ENCODE results near the gene ROM1. TPM values are rescaled to one million over a fixed set of nuclear protein-coding genes. Genes with fewer than 3 reads are reported as not detected.

The ROM1 gene
- total and polyA plus RNA-seq, 2 donors (not counting 3 experiments of a cell fraction or from before 2014, with no cell fraction given), result 5.3 to 8.8 TPM

- Histone ChIP-seq H4K20me1 (replicated peaks; ENCODE audit: control insufficient read depth, extremely low read depth, insufficient read depth, low read length) (no peaks in the 10 kb centered on the region), H3K27ac (ENCODE audit: insufficient read depth, low read depth, low read length) (no peak overlapping the region), H3K27me3 (ENCODE audit: control insufficient read depth in 2 of 2, insufficient read depth in 2 of 2, low read length in 2 of 2) (no peaks in the 10 kb centered on the region), H2AFZ (ENCODE audit: low read depth, low read length) (peak overlapping the region; percentile 26), H3K4me2 (ENCODE audit: insufficient read depth, low read length) (no peak overlapping the region), H3K9ac (replicated peaks; ENCODE audit: extremely low read depth, insufficient read depth, low read length) (no peak overlapping the region), H3K9me1 (replicated peaks; ENCODE audit: control insufficient read depth, extremely low read depth, insufficient read depth, low read length) (no peaks in the 10 kb centered on the region), H3K9me3 (replicated peaks; ENCODE audit: control insufficient read depth, insufficient read depth, low read length) (no peaks in the 10 kb centered on the region), H3K4me3 (replicated peaks in 1 of 3; ENCODE audit: insufficient read depth in 1 of 3, low read depth in 1 of 3, low read length in 3 of 3) (no peak overlapping the region), H3K4me1 (ENCODE audit: control insufficient read depth, extremely low read depth, insufficient read depth, low read length) (peaks cover 2% of the 10 kb centered on the region), H3K79me2 (ENCODE audit: control insufficient read depth, insufficient read depth, low read length) (peaks cover 21% of the 10 kb centered on the region), H3K36me3 (ENCODE audit: control insufficient read depth in 2 of 2, extremely low read depth in 1 of 2, insufficient read depth in 2 of 2, low read length in 2 of 2) (peaks cover under 1 to 5% of the 10 kb centered on the region in 2 experiments)
- ChIA-PET CTCF (interaction anchor here (2.4 kb wide), 1 partner anchor 11 kb away, joined by 11 read pairs; the partner anchor contains the start of genes C11orf98 and CSKMT), POLR2A (interaction anchor here (5.3 kb wide), 1 partner anchor 11 kb away, joined by 71 read pairs; the partner anchor contains the start of genes C11orf98 and CSKMT)
- no peak for TF ChIP-seq CTCF (IDR thresholded peaks at IDR 0.05; ENCODE audit: extremely low read depth in 1 of 2, insufficient read depth in 1 of 2, low read depth in 1 of 2, low read length in 2 of 2)
- no peak for TF ChIP-seq EZH2 (IDR thresholded peaks at IDR 0.05; ENCODE audit: borderline replicate concordance, low read depth, low read length, severe bottlenecking)
- no peak for TF ChIP-seq MYC (IDR thresholded peaks at IDR 0.05; ENCODE audit: low read depth, low read length)
- no peak for TF ChIP-seq POLR2A (IDR thresholded peaks at IDR 0.05; ENCODE audit: low read depth, low read length)
- TF ChIP-seq GATA2 (IDR thresholded peaks at IDR 0.05; ENCODE audit: insufficient read depth, insufficient read length, low read depth, low read length), result no peak
- TF ChIP-seq POLR2AphosphoS5 (IDR thresholded peaks at IDR 0.05; ENCODE audit: insufficient read depth, low read depth, low read length), result no peak
- no peak for TF ChIP-seq MAX (IDR thresholded peaks at IDR 0.05; ENCODE audit: insufficient read depth, insufficient read length)
- no peak for TF ChIP-seq FOS (IDR thresholded peaks at IDR 0.05; ENCODE audit: borderline replicate concordance, insufficient read depth, low read length)
- TF ChIP-seq JUN (IDR thresholded peaks at IDR 0.05; ENCODE audit: borderline replicate concordance, insufficient read depth, insufficient read length, low read depth), result no peak
- FAIRE-seq (no peak), DNase-seq (ENCODE audit: low read depth, low spot score) (no peak)
- no TSS peak for BruUV-seq (replicated peaks)
- dilution Hi-C loops (cut with MboI; ENCODE audit: extremely low pct_ligation_motif_present, low sequenced_read_pairs) (no loop called here), intact Hi-C loops (cut with micrococcal nuclease) (loop anchor here (5.0 kb wide), 1 partner anchor 53 kb away; the partner anchor contains the start of genes BSCL2 and GNG3)
Observed at GRCh38 chr11:62654297-62654696, 41.2 kb downstream of the ROM1 start.

Measured in endothelial cell of umbilical vein (primary cell).